ENCODE results near the gene NOC4L. TPM values are rescaled to one million over a fixed set of nuclear protein-coding genes. Genes with fewer than 3 reads are reported as not detected.

The NOC4L gene
- total RNA-seq, 1 donor from 2014 or later = 29.1 TPM

GRCh38 chr12:132196038-132196872 lies 52.0 kb downstream of the NOC4L start:
- POLR2A ChIA-PET = no interaction called here
- Mint-ChIP-seq H3K4me1 (no peaks in the 10 kb centered on the region), H3K27ac (no peak overlapping the region), H3K27me3 (peaks cover 4% of the 10 kb centered on the region), H3K36me3 (ENCODE audit: low read depth) (no peaks in the 10 kb centered on the region), H3K9me3 (peaks cover 6% of the 10 kb centered on the region), H3K4me3 (no peak overlapping the region)
- no peak for ATAC-seq (ENCODE audit: low read depth)
- intact Hi-C loops (cut with micrococcal nuclease) = no loop called here
- TF ChIP-seq CTCF (IDR thresholded peaks at IDR 0.05) = no peak
- DNase-seq = no peak
- CTCF ChIA-PET = no interaction called here

- ATAC-seq (ENCODE audit: low read depth) (no peak), DNase-seq (no peak)
- intact Hi-C loops (cut with micrococcal nuclease) = no loop called here
- POLR2A ChIA-PET = no interaction called here
- no peak for TF ChIP-seq CTCF (IDR thresholded peaks at IDR 0.05)
- CTCF ChIA-PET = no interaction called here
- H3K4me1 Mint-ChIP-seq = no peaks in the 10 kb centered on the region
- H3K36me3 Mint-ChIP-seq (ENCODE audit: low read depth) = no peaks in the 10 kb centered on the region
- H3K27me3 Mint-ChIP-seq = peaks cover 4% of the 10 kb centered on the region
- peaks cover 6% of the 10 kb centered on the region for H3K9me3 Mint-ChIP-seq
- no peak overlapping the region for H3K4me3 Mint-ChIP-seq
- H3K27ac Mint-ChIP-seq = no peak overlapping the region
These were observed 52.7 kb downstream of the NOC4L start for GRCh38 chr12:132196873-132197390.

GRCh38 chr12:132197581-132198354 lies 53.5 kb downstream of the NOC4L start:
- Mint-ChIP-seq H3K27ac (no peak overlapping the region), H3K36me3 (ENCODE audit: low read depth) (no peaks in the 10 kb centered on the region), H3K4me3 (no peak overlapping the region), H3K4me1 (no peaks in the 10 kb centered on the region), H3K9me3 (peaks cover 6% of the 10 kb centered on the region), H3K27me3 (peaks cover 10% of the 10 kb centered on the region)
- DNase-seq = no peak
- TF ChIP-seq CTCF (IDR thresholded peaks at IDR 0.05) = no peak
- intact Hi-C loops (cut with micrococcal nuclease) = no loop called here
- no peak for ATAC-seq (ENCODE audit: low read depth)
- ChIA-PET CTCF (no interaction called here), POLR2A (interaction anchor here (0.7 kb wide), 1 partner anchor 9 kb away, joined by 3 read pairs; no protein-coding TSS in a partner anchor)

GRCh38 chr12:132199101-132199500 lies 54.8 kb downstream of the NOC4L start:
- H3K9me3 Mint-ChIP-seq = peaks cover 2% of the 10 kb centered on the region
- DNase-seq = no peak
- ChIA-PET POLR2A (no interaction called here), CTCF (no interaction called here)
- intact Hi-C loops (cut with micrococcal nuclease) = no loop called here
- ATAC-seq (ENCODE audit: low read depth) = no peak
- H3K4me1 Mint-ChIP-seq = no peaks in the 10 kb centered on the region
- H3K27ac Mint-ChIP-seq = no peak overlapping the region
- H3K27me3 Mint-ChIP-seq = peaks cover 14% of the 10 kb centered on the region
- no peaks in the 10 kb centered on the region for H3K36me3 Mint-ChIP-seq (ENCODE audit: low read depth)
- no peak overlapping the region for H3K4me3 Mint-ChIP-seq
- TF ChIP-seq CTCF (IDR thresholded peaks at IDR 0.05) = no peak
